ENCODE measurements around the gene PLXNA2.
A peak's percentile ranks its signal among the peaks of the same experiment; 100 is the strongest.

Gene PLXNA2

GRCh38 chr1:208029381-208030287 is 214.6 kb downstream of the PLXNA2 start:
- peak; percentile 91 for ATAC-seq
- no peak for TF ChIP-seq ARNTL (CRISPR knock-in tag; IDR thresholded peaks at IDR 0.05; ENCODE audit: borderline replicate concordance, low read depth)
- no peak for TF ChIP-seq BACH2 (CRISPR knock-in tag; IDR thresholded peaks at IDR 0.05; ENCODE audit: borderline replicate concordance)
- no peak for TF ChIP-seq ZNF8 (CRISPR knock-in tag; IDR thresholded peaks at IDR 0.05)
- TF ChIP-seq CSDC2 (CRISPR knock-in tag; IDR thresholded peaks at IDR 0.05), result no peak

GRCh38 chr1:208028526-208028925 is 215.7 kb downstream of the PLXNA2 start:
- TF ChIP-seq CSRNP3 (CRISPR knock-in tag; IDR thresholded peaks at IDR 0.05) (no peak), CREB5 (CRISPR knock-in tag; IDR thresholded peaks at IDR 0.05; ENCODE audit: low read depth) (no peak), ZNF565 (CRISPR knock-in tag; conservative IDR thresholded peaks at IDR 0.05; ENCODE audit: low read depth) (no peak), GLIS3 (CRISPR knock-in tag; IDR thresholded peaks at IDR 0.05) (no peak), ARNTL (CRISPR knock-in tag; IDR thresholded peaks at IDR 0.05; ENCODE audit: borderline replicate concordance, low read depth) (no peak), BACH2 (CRISPR knock-in tag; IDR thresholded peaks at IDR 0.05; ENCODE audit: borderline replicate concordance) (no peak)
- no peak for ATAC-seq

- no peak for ATAC-seq
- TF ChIP-seq SNAI2 (CRISPR knock-in tag; IDR thresholded peaks at IDR 0.05), result no peak
- TF ChIP-seq GLIS3 (CRISPR knock-in tag; IDR thresholded peaks at IDR 0.05), result no peak
- no peak for TF ChIP-seq CSRNP3 (CRISPR knock-in tag; IDR thresholded peaks at IDR 0.05)
- no peak for TF ChIP-seq ZC3H10 (CRISPR knock-in tag; IDR thresholded peaks at IDR 0.05)
- TF ChIP-seq CREB5 (CRISPR knock-in tag; IDR thresholded peaks at IDR 0.05; ENCODE audit: low read depth), result no peak
- TF ChIP-seq ESRRG (CRISPR knock-in tag; IDR thresholded peaks at IDR 0.05), result no peak
- TF ChIP-seq POU6F1 (CRISPR knock-in tag; IDR thresholded peaks at IDR 0.05; ENCODE audit: borderline replicate concordance, low read depth), result no peak
- TF ChIP-seq ZNF565 (CRISPR knock-in tag; conservative IDR thresholded peaks at IDR 0.05; ENCODE audit: low read depth), result no peak
- no peak for TF ChIP-seq PATZ1 (CRISPR knock-in tag; IDR thresholded peaks at IDR 0.05; ENCODE audit: borderline replicate concordance)
- TF ChIP-seq RARB (CRISPR knock-in tag; IDR thresholded peaks at IDR 0.05), result no peak
- TF ChIP-seq ZNF70 (CRISPR knock-in tag; IDR thresholded peaks at IDR 0.05), result no peak
- TF ChIP-seq ISL1 (CRISPR knock-in tag; IDR thresholded peaks at IDR 0.05), result no peak
Observed at GRCh38 chr1:208027861-208028260, 216.3 kb downstream of the PLXNA2 start.

- ATAC-seq, result no peak
- TF ChIP-seq PATZ1 (CRISPR knock-in tag; IDR thresholded peaks at IDR 0.05; ENCODE audit: borderline replicate concordance) (no peak), PPARA (CRISPR knock-in tag; IDR thresholded peaks at IDR 0.05; ENCODE audit: borderline replicate concordance) (no peak), ZFP30 (CRISPR knock-in tag; IDR thresholded peaks at IDR 0.05) (no peak), ESRRG (CRISPR knock-in tag; IDR thresholded peaks at IDR 0.05) (no peak), BACH2 (CRISPR knock-in tag; IDR thresholded peaks at IDR 0.05; ENCODE audit: borderline replicate concordance) (no peak), ARNTL (CRISPR knock-in tag; IDR thresholded peaks at IDR 0.05; ENCODE audit: borderline replicate concordance, low read depth) (no peak), CSDC2 (CRISPR knock-in tag; IDR thresholded peaks at IDR 0.05) (no peak)
Observed at GRCh38 chr1:208026880-208027438, 217.2 kb downstream of the PLXNA2 start.
